Measurements from ENCODE around the gene PPP1CA.
"Not testable (repeated sequence)": the region's sequence is repeated elsewhere in the genome, so short reads cannot be mapped to it uniquely, and the experiment has no call there.

The PPP1CA gene

GRCh38 chr11:67416416-67417335 is 15.0 kb upstream of the PPP1CA start:
- no peak for DNase-seq (ENCODE audit: low read depth)

- no peak for DNase-seq (ENCODE audit: low read depth)
Measured at GRCh38 chr11:67415501-67416304, 14.0 kb upstream of the PPP1CA start, which contains the start of gene CARNS1. Gene CARNS1, plus strand, starts transcription at chr11:67415678. Its CDS starts 522 bp downstream, at chr11:67416200.

GRCh38 chr11:67413266-67413849 is 11.7 kb upstream of the PPP1CA start:
- no peak for DNase-seq (ENCODE audit: low read depth)

- DNase-seq (ENCODE audit: low read depth): no peak
Measured at GRCh38 chr11:67412495-67413179, 11.0 kb upstream of the PPP1CA start.

GRCh38 chr11:67411785-67412152 is 10.1 kb upstream of the PPP1CA start:
- DNase-seq (ENCODE audit: low read depth): no peak

GRCh38 chr11:67410984-67411784 is 9.5 kb upstream of the PPP1CA start:
- no peak for DNase-seq (ENCODE audit: low read depth)

GRCh38 chr11:67410369-67410831 is 8.7 kb upstream of the PPP1CA start:
- no peak for DNase-seq (ENCODE audit: low read depth)

- DNase-seq (ENCODE audit: low read depth): no peak
Measured at GRCh38 chr11:67409781-67410368, 8.2 kb upstream of the PPP1CA start.

GRCh38 chr11:67409261-67409666 is 7.6 kb upstream of the PPP1CA start:
- DNase-seq (ENCODE audit: low read depth): no peak

GRCh38 chr11:67408437-67409200 is 7.0 kb upstream of the PPP1CA start:
- DNase-seq (ENCODE audit: low read depth): no peak

- no peak for DNase-seq (ENCODE audit: low read depth)
Measured at GRCh38 chr11:67407688-67408163, 6.1 kb upstream of the PPP1CA start.

GRCh38 chr11:67406969-67407687 is 5.5 kb upstream of the PPP1CA start:
- DNase-seq (ENCODE audit: low read depth): no peak

- DNase-seq (ENCODE audit: low read depth): no peak
Measured at GRCh38 chr11:67406420-67406968, 4.8 kb upstream of the PPP1CA start.

- no peak for DNase-seq (ENCODE audit: low read depth)
Measured at GRCh38 chr11:67405688-67406339, 4.2 kb upstream of the PPP1CA start.

- no peak for DNase-seq (ENCODE audit: low read depth)
Measured at GRCh38 chr11:67405196-67405567, 3.5 kb upstream of the PPP1CA start.

- DNase-seq (ENCODE audit: low read depth): no peak
Measured at GRCh38 chr11:67404515-67405195, 3.0 kb upstream of the PPP1CA start.

GRCh38 chr11:67403085-67403484 is 1.4 kb upstream of the PPP1CA start:
- not testable (repeated sequence) for DNase-seq (ENCODE audit: low read depth)

Data from activated T-cell treated with anti-CD3 and anti-CD28 coated beads for 48 hours (primary cell).